Trophoblast cell (in vitro differentiated cells and primary cell): ENCODE measurements around the gene TMEM138.

ENCODE experiments used
- DNase-seq, 2 donors: peaks; one replicate each; pipeline ENCODE4 v3.0.0-alpha.2; 2016
- H2AFZ ChIP-seq: 2 replicates; pipeline ENCODE4 v1.6.1; 2013; ENCODE audit warnings: low read length, moderate library complexity, mild to moderate bottlenecking; ENCODE audit not compliant: insufficient read depth, poor library complexity
- H2AK5ac ChIP-seq: 2 replicates; pipeline ENCODE4 v1.6.1; 2013; ENCODE audit warnings: mild to moderate bottlenecking, low read length
- H2BK120ac ChIP-seq: 2 replicates; pipeline ENCODE4 v1.6.1; 2013; ENCODE audit warnings: low read length, mild to moderate bottlenecking, moderate library complexity; ENCODE audit not compliant: insufficient read depth, poor library complexity
- H2BK12ac ChIP-seq: 2 replicates; pipeline ENCODE4 v1.6.1; 2013; ENCODE audit warnings: mild to moderate bottlenecking, low read length, moderate library complexity
- H2BK5ac ChIP-seq: 2 replicates; pipeline ENCODE4 v1.6.1; 2013; ENCODE audit warnings: low read length, low read depth, moderate library complexity, mild to moderate bottlenecking; ENCODE audit not compliant: poor library complexity
- H3K14ac ChIP-seq: 2 replicates; pipeline ENCODE4 v1.6.1; 2013; ENCODE audit warnings: mild to moderate bottlenecking, low read length
- H3K18ac ChIP-seq: 2 replicates; pipeline ENCODE4 v1.6.1; 2013; ENCODE audit warnings: mild to moderate bottlenecking, low read length
- H3K23ac ChIP-seq: 2 replicates; pipeline ENCODE4 v1.6.1; 2013; ENCODE audit warnings: low read length
- H3K27ac ChIP-seq: 2 replicates; pipeline ENCODE4 v1.5.1; 2013; ENCODE audit warnings: low read depth, mild to moderate bottlenecking, inconsistent platforms, low read length, moderate library complexity
- H3K27me3 ChIP-seq: 2 replicates; pipeline ENCODE4 v1.6.1; 2013; ENCODE audit warnings: inconsistent platforms, mild to moderate bottlenecking, low read length, moderate library complexity; ENCODE audit not compliant: insufficient read depth
- H3K36me3 ChIP-seq, 2 experiments: 1 replicate in 1 of 2; 2 replicates in 1 of 2; pipeline ENCODE4 v1.6.1; 2013; ENCODE audit warnings: low read length in 2 of 2, mild to moderate bottlenecking in 2 of 2, moderate library complexity in 1 of 2; ENCODE audit not compliant: insufficient read depth in 2 of 2, control insufficient read depth in 1 of 2
- H3K4ac ChIP-seq: 2 replicates; pipeline ENCODE4 v1.6.1; 2013; ENCODE audit warnings: low read depth, mild to moderate bottlenecking, low read length, moderate library complexity
- H3K4me1 ChIP-seq, 2 experiments: 1 replicate in 1 of 2; 2 replicates in 1 of 2; pipeline ENCODE4 v1.6.1; 2013; ENCODE audit warnings: low read length in 2 of 2, mild to moderate bottlenecking in 2 of 2, moderate library complexity in 1 of 2; ENCODE audit not compliant: insufficient read depth in 2 of 2, control insufficient read depth in 1 of 2
- H3K4me2 ChIP-seq: 2 replicates; pipeline ENCODE4 v1.6.1; 2013; ENCODE audit warnings: inconsistent platforms, mild to moderate bottlenecking, low read length, moderate library complexity
- H3K4me3 ChIP-seq: 2 replicates; pipeline ENCODE4 v1.5.1; 2013; ENCODE audit warnings: mild to moderate bottlenecking, low read depth, low read length, inconsistent platforms
- H3K79me1 ChIP-seq: one replicate; pipeline ENCODE4 v1.6.1; 2013; ENCODE audit warnings: low read length
- H3K79me2 ChIP-seq: 2 replicates; pipeline ENCODE4 v1.6.1; 2013; ENCODE audit warnings: low read length, mild to moderate bottlenecking; ENCODE audit not compliant: control insufficient read depth, insufficient read depth, poor library complexity
- H3K9ac ChIP-seq: 2 replicates; pipeline ENCODE4 v1.6.1; 2013; ENCODE audit warnings: mild to moderate bottlenecking, low read length
- H3K9me3 ChIP-seq: 2 replicates; pipeline ENCODE4 v1.6.1; 2013; ENCODE audit warnings: low read depth, mild to moderate bottlenecking, control low read depth, inconsistent platforms, low read length; ENCODE audit not compliant: insufficient read depth
- H4K12ac ChIP-seq: 2 replicates; pipeline ENCODE4 v1.6.1; 2013; ENCODE audit warnings: low read depth, mild to moderate bottlenecking, low read length, moderate library complexity
- H4K8ac ChIP-seq: 2 replicates; pipeline ENCODE4 v1.6.1; 2013; ENCODE audit warnings: low read depth, mild to moderate bottlenecking, low read length, moderate library complexity
- H4K91ac ChIP-seq: one replicate; pipeline ENCODE4 v1.6.1; 2013; ENCODE audit warnings: low read depth, mild to moderate bottlenecking, low read length, moderate library complexity
- WGBS: extraction: QIAGEN DNeasy Blood & Tissue Kit; methylation state at CpG from one replicate; pipeline ENCODE4 v1.1.7; 2013; ENCODE audit warnings: missing lambda C conversion rate; ENCODE audit not compliant: insufficient read length, insufficient coverage; ENCODE audit errors: extremely low coverage; 5-methylcytosine and 5-hydroxymethylcytosine counted together

TMEM138 gene

GRCh38 chr11:61413496-61413895 lies 51.3 kb downstream of the TMEM138 start:
- no peaks in the 10 kb centered on the region for H3K27me3 ChIP-seq
- no peaks in the 10 kb centered on the region for H3K9me3 ChIP-seq
- H3K27ac ChIP-seq = no peak overlapping the region
- no peak overlapping the region for H4K91ac ChIP-seq
- DNase-seq = no peak
- H3K9ac ChIP-seq = no peak overlapping the region
- no peak overlapping the region for H4K12ac ChIP-seq
- H2BK5ac ChIP-seq = no peak overlapping the region
- no peak overlapping the region for H3K18ac ChIP-seq
- H2AK5ac ChIP-seq = no peak overlapping the region
- no peak overlapping the region for H3K14ac ChIP-seq
- H2AFZ ChIP-seq = no peak overlapping the region
- no peak overlapping the region for H2BK120ac ChIP-seq
- no peaks in the 10 kb centered on the region for H3K4me1 ChIP-seq
- H3K23ac ChIP-seq = no peak overlapping the region
- H2BK12ac ChIP-seq = no peak overlapping the region
- H3K4me3 ChIP-seq = no peak overlapping the region
- no peaks in the 10 kb centered on the region for H3K79me1 ChIP-seq
- H3K36me3 ChIP-seq = peaks cover 43 to 74% of the 10 kb centered on the region in 2 experiments
- H3K4ac ChIP-seq = no peak overlapping the region
- no peaks in the 10 kb centered on the region for H3K79me2 ChIP-seq
- no peak overlapping the region for H3K4me2 ChIP-seq
- no CpG with 5 or more reads among the region's 3 CpGs for WGBS
- H4K8ac ChIP-seq = no peak overlapping the region

DNA sequence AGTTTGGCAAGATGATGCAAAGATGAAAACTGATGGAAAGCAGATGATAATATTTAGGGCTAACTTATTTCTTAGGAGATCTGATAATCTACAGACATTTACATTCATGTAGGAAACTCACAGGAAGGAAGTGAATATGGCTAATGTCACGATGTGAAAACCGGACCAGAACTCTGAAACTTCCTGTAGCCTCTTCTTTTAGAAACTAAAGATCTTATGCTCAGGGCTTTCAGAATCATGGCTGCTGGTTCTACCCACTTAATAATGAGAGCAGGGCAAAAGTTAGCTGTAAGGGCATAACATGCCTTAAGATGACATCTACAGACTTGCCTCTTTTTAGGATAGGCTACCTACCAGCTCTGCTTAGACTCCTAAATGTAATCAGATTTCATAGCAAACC lies 52.4 kb downstream of the TMEM138 start:
- no peak overlapping the region for H3K27ac ChIP-seq
- no peaks in the 10 kb centered on the region for H3K27me3 ChIP-seq
- H3K4me3 ChIP-seq = no peak overlapping the region
- no peak overlapping the region for H3K4me2 ChIP-seq
- no peak overlapping the region for H4K12ac ChIP-seq
- no peak overlapping the region for H3K9ac ChIP-seq
- no peak overlapping the region for H2BK120ac ChIP-seq
- no peak overlapping the region for H4K91ac ChIP-seq
- H3K4ac ChIP-seq = no peak overlapping the region
- H2BK12ac ChIP-seq = no peak overlapping the region
- H2AFZ ChIP-seq = no peak overlapping the region
- no peaks in the 10 kb centered on the region for H3K79me1 ChIP-seq
- WGBS = no CpG with 5 or more reads among the region's 2 CpGs
- H3K18ac ChIP-seq = no peak overlapping the region
- H2BK5ac ChIP-seq = no peak overlapping the region
- no peaks in the 10 kb centered on the region for H3K79me2 ChIP-seq
- H4K8ac ChIP-seq = no peak overlapping the region
- H3K4me1 ChIP-seq = no peaks in the 10 kb centered on the region
- H3K9me3 ChIP-seq = no peaks in the 10 kb centered on the region
- H2AK5ac ChIP-seq = no peak overlapping the region
- peaks cover 46 to 77% of the 10 kb centered on the region in 2 experiments for H3K36me3 ChIP-seq
- H3K14ac ChIP-seq = no peak overlapping the region
- no peak overlapping the region for H3K23ac ChIP-seq
- no peak for DNase-seq

DNA sequence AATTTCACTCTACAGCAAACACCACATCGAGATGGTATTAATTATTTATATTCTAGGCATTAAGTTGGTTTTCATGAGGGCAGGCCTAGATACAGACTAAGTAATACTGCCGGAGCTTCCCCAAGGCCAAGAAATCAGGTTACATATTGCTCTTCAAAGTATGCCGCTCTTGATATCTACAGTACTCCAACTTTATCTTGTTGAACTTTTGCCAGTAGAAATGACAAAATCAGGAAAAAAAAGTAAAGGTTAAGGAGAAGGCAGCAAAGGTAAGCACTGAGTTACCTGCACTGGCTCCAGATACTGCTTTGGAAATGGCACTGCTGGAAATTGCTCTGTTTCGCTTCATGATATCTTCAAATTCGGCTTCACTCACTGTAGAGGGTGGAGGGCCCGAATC lies 53.2 kb downstream of the TMEM138 start:
- Histone ChIP-seq H3K9ac (no peak overlapping the region), H3K79me1 (no peaks in the 10 kb centered on the region), H3K9me3 (no peaks in the 10 kb centered on the region), H2BK5ac (no peak overlapping the region), H3K27ac (no peak overlapping the region), H3K4me2 (no peak overlapping the region), H3K79me2 (no peaks in the 10 kb centered on the region), H3K4me3 (no peak overlapping the region), H3K18ac (no peak overlapping the region), H3K4ac (no peak overlapping the region), H3K27me3 (no peaks in the 10 kb centered on the region), H2BK120ac (no peak overlapping the region), H3K4me1 (no peaks in the 10 kb centered on the region), H2AFZ (no peak overlapping the region), H2AK5ac (no peak overlapping the region), H3K23ac (no peak overlapping the region), H4K8ac (no peak overlapping the region), H4K12ac (no peak overlapping the region), H3K36me3 (peaks cover 44 to 76% of the 10 kb centered on the region in 2 experiments), H4K91ac (no peak overlapping the region), H2BK12ac (no peak overlapping the region), H3K14ac (no peak overlapping the region)
- no CpG with 5 or more reads among the region's 6 CpGs for WGBS
- DNase-seq = no peak

- H4K8ac ChIP-seq = no peak overlapping the region
- H3K4me1 ChIP-seq = no peaks in the 10 kb centered on the region
- H3K4me3 ChIP-seq = no peak overlapping the region
- no peak overlapping the region for H3K23ac ChIP-seq
- DNase-seq = no peak
- no peaks in the 10 kb centered on the region for H3K79me1 ChIP-seq
- H3K18ac ChIP-seq = no peak overlapping the region
- no peak overlapping the region for H4K12ac ChIP-seq
- no peak overlapping the region for H2BK12ac ChIP-seq
- WGBS = no CpG with 5 or more reads among the region's 3 CpGs
- no peaks in the 10 kb centered on the region for H3K27me3 ChIP-seq
- H3K4ac ChIP-seq = no peak overlapping the region
- no peak overlapping the region for H2AFZ ChIP-seq
- H3K9ac ChIP-seq = no peak overlapping the region
- no peak overlapping the region for H3K4me2 ChIP-seq
- no peak overlapping the region for H4K91ac ChIP-seq
- H3K14ac ChIP-seq = no peak overlapping the region
- peaks cover 43 to 73% of the 10 kb centered on the region in 2 experiments for H3K36me3 ChIP-seq
- H2BK5ac ChIP-seq = no peak overlapping the region
- no peak overlapping the region for H2AK5ac ChIP-seq
- no peaks in the 10 kb centered on the region for H3K79me2 ChIP-seq
- H3K27ac ChIP-seq = no peak overlapping the region
- no peak overlapping the region for H2BK120ac ChIP-seq
- H3K9me3 ChIP-seq = no peaks in the 10 kb centered on the region
These were observed 54.8 kb downstream of the TMEM138 start for GRCh38 chr11:61416941-61417340.
